A549 (cell line): Measurements from ENCODE around the gene PKIG.

Experiments
- EP300 ChIP-seq, 2 experiments: fragments of >200 bp; sonication (Bioruptor Twin); formaldehyde crosslinking; IDR thresholded peaks; 2 replicates in 1 of 2; 3 replicates in 1 of 2; pipeline ENCODE4 v1.6.1; 2016 to 2017
- MYC ChIP-seq: IDR thresholded peaks from 2 replicates; pipeline ENCODE4 v1.6.1; 2012; ENCODE audit warnings: mild to moderate bottlenecking, inconsistent platforms, low read length, improper control_type of control experiment, borderline replicate concordance
- PHF8 ChIP-seq: fragments of 200-600 bp; sonication (generic); IDR thresholded peaks from 2 replicates; pipeline ENCODE4 v1.6.1; 2016; ENCODE audit warnings: low read depth, mild to moderate bottlenecking, antibody characterized with exemption, moderate library complexity, borderline replicate concordance
- POLR2A ChIP-seq: IDR thresholded peaks from 2 replicates; pipeline ENCODE4 v1.6.1; 2012; ENCODE audit warnings: mild to moderate bottlenecking, low read length
- TF ChIP-seq, protein P1 (sequence below): fragments of >200 bp; sonication (Bioruptor Twin); formaldehyde crosslinking; IDR thresholded peaks from 3 replicates; pipeline ENCODE4 v1.5.1; 2016
- TF ChIP-seq, protein P2 (sequence below): fragments of 200-600 bp; sonication (generic); IDR thresholded peaks from 2 replicates; pipeline ENCODE4 v1.6.1; 2016; ENCODE audit warnings: antibody characterized with exemption, mild to moderate bottlenecking, moderate library complexity
- TF ChIP-seq, protein P3 (sequence below): IDR thresholded peaks from 2 replicates; pipeline ENCODE4 v1.6.1; 2012; ENCODE audit warnings: low read depth, borderline replicate concordance

DNA sequence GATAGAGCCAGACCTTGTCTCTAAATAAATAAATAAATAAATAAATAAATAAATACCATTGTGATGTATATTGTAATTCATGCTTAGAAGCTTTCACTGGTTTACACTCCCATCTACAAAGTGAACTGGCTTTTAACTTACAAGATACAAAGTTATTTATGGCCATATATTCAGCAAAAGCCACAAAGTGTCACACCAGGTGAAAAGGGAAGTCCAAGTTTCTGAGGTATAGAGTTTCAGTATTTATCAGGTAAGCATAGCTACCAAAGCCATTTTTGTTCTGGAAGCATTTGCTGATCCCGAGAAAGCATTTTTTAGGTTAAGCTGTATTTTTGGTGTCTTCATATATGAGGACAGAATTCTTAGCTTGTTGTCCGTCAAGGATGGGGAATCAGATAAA lies 22.1 kb upstream of the PKIG start:
- TF ChIP-seq, protein P1, sequence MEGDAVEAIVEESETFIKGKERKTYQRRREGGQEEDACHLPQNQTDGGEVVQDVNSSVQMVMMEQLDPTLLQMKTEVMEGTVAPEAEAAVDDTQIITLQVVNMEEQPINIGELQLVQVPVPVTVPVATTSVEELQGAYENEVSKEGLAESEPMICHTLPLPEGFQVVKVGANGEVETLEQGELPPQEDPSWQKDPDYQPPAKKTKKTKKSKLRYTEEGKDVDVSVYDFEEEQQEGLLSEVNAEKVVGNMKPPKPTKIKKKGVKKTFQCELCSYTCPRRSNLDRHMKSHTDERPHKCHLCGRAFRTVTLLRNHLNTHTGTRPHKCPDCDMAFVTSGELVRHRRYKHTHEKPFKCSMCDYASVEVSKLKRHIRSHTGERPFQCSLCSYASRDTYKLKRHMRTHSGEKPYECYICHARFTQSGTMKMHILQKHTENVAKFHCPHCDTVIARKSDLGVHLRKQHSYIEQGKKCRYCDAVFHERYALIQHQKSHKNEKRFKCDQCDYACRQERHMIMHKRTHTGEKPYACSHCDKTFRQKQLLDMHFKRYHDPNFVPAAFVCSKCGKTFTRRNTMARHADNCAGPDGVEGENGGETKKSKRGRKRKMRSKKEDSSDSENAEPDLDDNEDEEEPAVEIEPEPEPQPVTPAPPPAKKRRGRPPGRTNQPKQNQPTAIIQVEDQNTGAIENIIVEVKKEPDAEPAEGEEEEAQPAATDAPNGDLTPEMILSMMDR = no peak
- TF ChIP-seq MYC = no peak
- no peak for TF ChIP-seq POLR2A
- no peak for TF ChIP-seq PHF8
- no peak for TF ChIP-seq EP300 (IDR thresholded peaks at IDR 0.05)
- TF ChIP-seq, protein P2, sequence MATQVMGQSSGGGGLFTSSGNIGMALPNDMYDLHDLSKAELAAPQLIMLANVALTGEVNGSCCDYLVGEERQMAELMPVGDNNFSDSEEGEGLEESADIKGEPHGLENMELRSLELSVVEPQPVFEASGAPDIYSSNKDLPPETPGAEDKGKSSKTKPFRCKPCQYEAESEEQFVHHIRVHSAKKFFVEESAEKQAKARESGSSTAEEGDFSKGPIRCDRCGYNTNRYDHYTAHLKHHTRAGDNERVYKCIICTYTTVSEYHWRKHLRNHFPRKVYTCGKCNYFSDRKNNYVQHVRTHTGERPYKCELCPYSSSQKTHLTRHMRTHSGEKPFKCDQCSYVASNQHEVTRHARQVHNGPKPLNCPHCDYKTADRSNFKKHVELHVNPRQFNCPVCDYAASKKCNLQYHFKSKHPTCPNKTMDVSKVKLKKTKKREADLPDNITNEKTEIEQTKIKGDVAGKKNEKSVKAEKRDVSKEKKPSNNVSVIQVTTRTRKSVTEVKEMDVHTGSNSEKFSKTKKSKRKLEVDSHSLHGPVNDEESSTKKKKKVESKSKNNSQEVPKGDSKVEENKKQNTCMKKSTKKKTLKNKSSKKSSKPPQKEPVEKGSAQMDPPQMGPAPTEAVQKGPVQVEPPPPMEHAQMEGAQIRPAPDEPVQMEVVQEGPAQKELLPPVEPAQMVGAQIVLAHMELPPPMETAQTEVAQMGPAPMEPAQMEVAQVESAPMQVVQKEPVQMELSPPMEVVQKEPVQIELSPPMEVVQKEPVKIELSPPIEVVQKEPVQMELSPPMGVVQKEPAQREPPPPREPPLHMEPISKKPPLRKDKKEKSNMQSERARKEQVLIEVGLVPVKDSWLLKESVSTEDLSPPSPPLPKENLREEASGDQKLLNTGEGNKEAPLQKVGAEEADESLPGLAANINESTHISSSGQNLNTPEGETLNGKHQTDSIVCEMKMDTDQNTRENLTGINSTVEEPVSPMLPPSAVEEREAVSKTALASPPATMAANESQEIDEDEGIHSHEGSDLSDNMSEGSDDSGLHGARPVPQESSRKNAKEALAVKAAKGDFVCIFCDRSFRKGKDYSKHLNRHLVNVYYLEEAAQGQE = no peak
- TF ChIP-seq, protein P3, sequence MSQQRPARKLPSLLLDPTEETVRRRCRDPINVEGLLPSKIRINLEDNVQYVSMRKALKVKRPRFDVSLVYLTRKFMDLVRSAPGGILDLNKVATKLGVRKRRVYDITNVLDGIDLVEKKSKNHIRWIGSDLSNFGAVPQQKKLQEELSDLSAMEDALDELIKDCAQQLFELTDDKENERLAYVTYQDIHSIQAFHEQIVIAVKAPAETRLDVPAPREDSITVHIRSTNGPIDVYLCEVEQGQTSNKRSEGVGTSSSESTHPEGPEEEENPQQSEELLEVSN = no peak
